ENCODE measurements around the gene CXCL16. TPM values are rescaled to one million over a fixed set of nuclear protein-coding genes. Genes with fewer than 3 reads are reported as not detected.

Gene CXCL16
- total and polyA plus RNA-seq, 4 donors: 7.5 to 18.8 (median 13.2) TPM

DNA sequence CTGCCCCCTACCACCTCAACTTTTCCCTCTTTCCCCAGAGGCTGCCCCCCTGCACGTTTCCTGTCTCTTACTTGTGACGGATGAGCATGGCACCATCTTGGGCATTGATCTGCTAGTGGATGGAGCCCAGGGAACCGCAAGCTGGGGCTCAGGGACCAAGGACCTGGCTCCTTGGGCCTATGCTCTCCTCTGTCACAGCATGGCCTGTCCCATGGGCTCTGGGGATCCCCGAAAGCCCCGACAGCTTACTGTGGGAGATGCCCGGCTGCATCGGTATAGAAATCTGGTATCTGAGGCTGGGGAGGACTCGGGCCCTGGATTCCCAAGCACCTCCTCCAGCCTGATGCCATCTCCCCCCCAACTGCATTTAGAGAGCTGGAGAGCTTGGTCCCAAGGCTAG is 1.8 kb upstream of the CXCL16 start:
- H3K4me1 ChIP-seq (ENCODE audit: control insufficient read depth, insufficient read depth, low read length): peaks cover 32% of the 10 kb centered on the region
- no peaks in the 10 kb centered on the region for H3K36me3 ChIP-seq (ENCODE audit: control insufficient read depth, insufficient read depth, low read length)
- no peak overlapping the region for H3K4me3 ChIP-seq (ENCODE audit: low read depth, low read length)
- whole genome bisulfite sequencing (ENCODE audit: insufficient coverage): 80% methylated on average over 3 of the region's 8 CpGs
- no peaks in the 10 kb centered on the region for H3K9me3 ChIP-seq (ENCODE audit: control insufficient read depth, insufficient read depth, low read length)
- DNase-seq (ENCODE audit: low read depth in 4 of 6, low spot score in 6 of 6): no peak
- peaks cover 78% of the 10 kb centered on the region for H3K27me3 ChIP-seq (ENCODE audit: control insufficient read depth, insufficient read depth, low read length)
- no peak overlapping the region for H3K27ac ChIP-seq (ENCODE audit: low read depth, low read length)

GRCh38 chr17:4740584-4740983 is 856 bp upstream of the CXCL16 start:
- Histone ChIP-seq H3K36me3 (ENCODE audit: control insufficient read depth, insufficient read depth, low read length) (no peaks in the 10 kb centered on the region), H3K4me3 (ENCODE audit: low read depth, low read length) (no peak overlapping the region), H3K27me3 (ENCODE audit: control insufficient read depth, insufficient read depth, low read length) (peaks cover 76% of the 10 kb centered on the region), H3K27ac (ENCODE audit: low read depth, low read length) (no peak overlapping the region), H3K4me1 (ENCODE audit: control insufficient read depth, insufficient read depth, low read length) (peaks cover 29% of the 10 kb centered on the region), H3K9me3 (ENCODE audit: control insufficient read depth, insufficient read depth, low read length) (no peaks in the 10 kb centered on the region)
- 82% methylated on average over 6 of the region's 8 CpGs for WGBS (ENCODE audit: insufficient coverage)
- no peak for DNase-seq (ENCODE audit: low read depth in 4 of 6, low spot score in 6 of 6)

DNA sequence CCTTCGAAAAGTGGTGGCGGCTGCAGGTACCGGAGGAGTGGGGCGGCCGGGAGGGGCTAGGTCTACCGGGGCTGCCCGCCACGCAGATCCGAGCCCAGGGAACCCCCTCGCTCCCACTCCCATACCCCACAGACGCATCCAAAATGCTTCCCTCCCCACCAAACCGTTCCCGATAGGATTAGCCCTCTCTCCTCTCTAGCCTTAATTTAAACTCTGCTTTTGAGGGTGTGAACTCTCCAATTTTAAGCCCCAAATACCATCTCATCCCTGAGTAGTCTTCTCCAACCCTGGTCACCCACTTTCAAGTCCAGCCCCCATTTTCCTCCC is 260 bp upstream of the CXCL16 start:
- 9% methylated on average over 13 of the region's 13 CpGs for WGBS (ENCODE audit: insufficient coverage)
- peaks cover 23% of the 10 kb centered on the region for H3K4me1 ChIP-seq (ENCODE audit: control insufficient read depth, insufficient read depth, low read length)
- peaks cover 2% of the 10 kb centered on the region for H3K36me3 ChIP-seq (ENCODE audit: control insufficient read depth, insufficient read depth, low read length)
- H3K4me3 ChIP-seq (ENCODE audit: low read depth, low read length): peak overlapping the region; percentile 29
- H3K27me3 ChIP-seq (ENCODE audit: control insufficient read depth, insufficient read depth, low read length): peaks cover 70% of the 10 kb centered on the region
- DNase-seq (ENCODE audit: low read depth in 4 of 6, low spot score in 6 of 6): no peak
- no peak overlapping the region for H3K27ac ChIP-seq (ENCODE audit: low read depth, low read length)
- H3K9me3 ChIP-seq (ENCODE audit: control insufficient read depth, insufficient read depth, low read length): no peaks in the 10 kb centered on the region

DNA sequence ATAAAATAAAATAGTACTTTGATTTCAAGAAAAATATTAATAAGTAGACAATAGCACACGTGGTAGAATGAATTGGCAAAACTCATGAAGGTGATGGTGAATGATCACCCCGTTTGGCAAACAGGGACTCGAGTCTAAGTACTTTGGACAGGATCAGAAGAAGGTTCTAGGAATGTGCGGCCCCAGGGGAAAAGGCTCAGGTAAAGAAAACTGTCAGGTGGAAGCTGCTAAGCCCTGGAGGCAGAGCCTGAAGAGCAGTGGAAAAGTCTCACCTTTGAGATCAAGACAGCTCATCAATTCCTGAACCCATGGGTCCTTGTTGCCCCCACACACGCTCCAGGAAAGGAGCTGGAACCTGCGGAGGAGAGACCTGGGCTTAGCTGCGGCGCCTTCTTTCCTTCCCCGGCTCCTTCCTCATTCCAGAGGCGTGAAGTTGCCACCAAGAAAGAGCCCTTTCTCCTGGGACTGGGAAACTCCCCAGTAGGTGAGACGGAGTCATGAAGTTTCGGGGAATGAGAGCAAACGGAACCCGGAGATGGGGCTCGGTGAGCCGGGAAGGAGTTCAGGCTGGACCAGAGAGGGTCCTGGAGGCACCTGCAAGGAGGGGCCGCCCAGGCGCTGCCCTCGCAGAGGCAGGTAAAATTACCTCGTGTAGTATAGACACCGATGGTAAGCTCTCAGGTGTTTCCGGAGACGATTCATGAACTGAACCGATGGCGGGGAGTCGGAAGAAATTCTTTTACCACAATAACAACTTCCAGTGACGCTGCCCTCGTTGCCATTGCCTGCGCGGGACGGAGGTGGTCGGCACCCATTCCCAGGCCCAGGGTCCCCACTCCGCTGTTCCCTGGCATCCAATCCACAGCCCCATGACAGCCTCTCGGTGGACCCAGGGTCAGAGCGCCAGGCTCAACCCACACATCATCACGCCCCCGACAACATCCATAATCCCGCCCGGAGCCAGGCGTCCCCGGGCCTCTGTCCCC is 1.3 kb downstream of the CXCL16 start:
- Histone ChIP-seq H3K36me3 (ENCODE audit: control insufficient read depth, insufficient read depth, low read length) (peaks cover 4% of the 10 kb centered on the region), H3K9me3 (ENCODE audit: control insufficient read depth, insufficient read depth, low read length) (no peaks in the 10 kb centered on the region), H3K4me3 (ENCODE audit: low read depth, low read length) (peak overlapping the region; percentile 62), H3K27ac (ENCODE audit: low read depth, low read length) (no peak overlapping the region), H3K27me3 (ENCODE audit: control insufficient read depth, insufficient read depth, low read length) (peaks cover 54% of the 10 kb centered on the region), H3K4me1 (ENCODE audit: control insufficient read depth, insufficient read depth, low read length) (peaks cover 19% of the 10 kb centered on the region)
- 8% methylated on average over 34 of the region's 41 CpGs for WGBS (ENCODE audit: insufficient coverage)
- DNase-seq (ENCODE audit: low read depth in 4 of 6, low spot score in 6 of 6): no peak

DNA sequence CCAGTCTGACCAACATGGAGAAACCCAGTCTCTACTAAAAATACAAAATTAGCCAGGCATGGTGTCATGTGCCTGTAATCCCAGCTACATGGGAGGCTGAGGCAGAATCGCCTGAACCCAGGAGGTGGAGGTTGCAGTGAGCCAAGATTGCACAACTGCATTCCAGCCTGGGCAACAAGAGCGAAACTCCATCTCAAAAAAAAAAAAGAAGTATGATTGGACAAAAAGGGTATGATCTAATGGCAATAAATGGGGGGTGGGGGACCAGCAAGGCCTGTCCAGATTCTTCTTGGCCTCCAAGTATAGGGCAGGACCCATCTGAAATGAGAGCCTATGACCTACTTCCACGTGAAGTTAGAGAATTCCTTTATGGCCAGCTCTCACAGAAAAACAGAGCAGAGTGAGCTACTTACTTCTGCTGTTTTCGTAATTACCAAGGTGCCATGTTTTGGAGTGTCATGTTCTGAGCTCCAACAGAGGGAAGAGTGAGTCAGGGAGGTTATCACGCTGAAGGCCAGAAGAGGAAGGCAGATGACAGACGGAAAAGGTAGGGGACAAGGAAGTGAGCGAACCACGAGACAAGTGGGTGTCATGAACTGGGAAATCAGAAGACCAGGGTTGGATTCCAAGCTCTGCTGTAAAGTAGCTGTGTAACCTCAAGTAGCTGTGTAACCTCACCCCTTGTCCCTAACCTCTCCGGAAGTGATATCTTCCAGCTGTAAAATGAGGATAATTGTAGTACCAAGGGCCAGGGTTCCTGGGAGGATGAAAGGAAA is 3.7 kb downstream of the CXCL16 start:
- no peaks in the 10 kb centered on the region for H3K9me3 ChIP-seq (ENCODE audit: control insufficient read depth, insufficient read depth, low read length)
- peaks cover 30% of the 10 kb centered on the region for H3K4me1 ChIP-seq (ENCODE audit: control insufficient read depth, insufficient read depth, low read length)
- no peak for DNase-seq (ENCODE audit: low read depth in 4 of 6, low spot score in 6 of 6)
- 73% methylated on average over 5 of the region's 9 CpGs for WGBS (ENCODE audit: insufficient coverage)
- no peak overlapping the region for H3K4me3 ChIP-seq (ENCODE audit: low read depth, low read length)
- H3K27me3 ChIP-seq (ENCODE audit: control insufficient read depth, insufficient read depth, low read length): peaks cover 40% of the 10 kb centered on the region
- H3K36me3 ChIP-seq (ENCODE audit: control insufficient read depth, insufficient read depth, low read length): peaks cover 10% of the 10 kb centered on the region
- H3K27ac ChIP-seq (ENCODE audit: low read depth, low read length): no peak overlapping the region

DNA sequence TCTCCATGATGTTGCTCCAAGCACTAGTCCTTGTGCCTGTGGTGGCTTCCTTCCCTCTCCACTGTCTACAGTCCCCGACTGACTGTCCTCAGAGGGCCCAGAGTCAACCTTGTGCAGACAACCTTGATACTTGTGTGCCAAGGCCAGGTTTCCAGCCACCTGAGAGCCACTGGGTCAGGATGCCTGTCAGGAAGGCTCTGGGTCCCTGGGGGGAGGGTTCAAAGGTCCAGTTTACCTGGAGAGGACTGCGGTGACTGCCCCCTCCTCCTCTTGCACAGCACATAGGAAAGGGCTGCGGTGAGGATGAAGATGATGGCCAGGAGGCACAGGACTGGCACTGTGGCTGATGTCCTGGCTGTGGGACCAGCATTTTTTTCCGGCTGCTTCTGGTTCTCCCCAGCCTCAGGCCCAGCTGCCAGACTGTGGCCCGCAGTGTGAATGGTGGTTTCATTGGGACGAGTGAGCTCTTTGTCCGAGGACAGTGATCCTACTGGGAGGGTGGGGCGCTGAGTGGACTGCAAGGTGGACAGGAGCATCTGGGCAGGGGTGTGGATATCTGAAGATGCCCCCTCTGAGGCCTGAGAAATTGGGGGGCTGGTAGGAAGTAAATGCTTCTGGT is 4.8 kb downstream of the CXCL16 start:
- no peaks in the 10 kb centered on the region for H3K9me3 ChIP-seq (ENCODE audit: control insufficient read depth, insufficient read depth, low read length)
- peaks cover 10% of the 10 kb centered on the region for H3K36me3 ChIP-seq (ENCODE audit: control insufficient read depth, insufficient read depth, low read length)
- peaks cover 38% of the 10 kb centered on the region for H3K4me1 ChIP-seq (ENCODE audit: control insufficient read depth, insufficient read depth, low read length)
- peaks cover 29% of the 10 kb centered on the region for H3K27me3 ChIP-seq (ENCODE audit: control insufficient read depth, insufficient read depth, low read length)
- no peak overlapping the region for H3K27ac ChIP-seq (ENCODE audit: low read depth, low read length)
- no peak for DNase-seq (ENCODE audit: low read depth in 4 of 6, low spot score in 6 of 6)
- WGBS (ENCODE audit: insufficient coverage): 84% methylated on average over 7 of the region's 8 CpGs
- H3K4me3 ChIP-seq (ENCODE audit: low read depth, low read length): no peak overlapping the region

DNA sequence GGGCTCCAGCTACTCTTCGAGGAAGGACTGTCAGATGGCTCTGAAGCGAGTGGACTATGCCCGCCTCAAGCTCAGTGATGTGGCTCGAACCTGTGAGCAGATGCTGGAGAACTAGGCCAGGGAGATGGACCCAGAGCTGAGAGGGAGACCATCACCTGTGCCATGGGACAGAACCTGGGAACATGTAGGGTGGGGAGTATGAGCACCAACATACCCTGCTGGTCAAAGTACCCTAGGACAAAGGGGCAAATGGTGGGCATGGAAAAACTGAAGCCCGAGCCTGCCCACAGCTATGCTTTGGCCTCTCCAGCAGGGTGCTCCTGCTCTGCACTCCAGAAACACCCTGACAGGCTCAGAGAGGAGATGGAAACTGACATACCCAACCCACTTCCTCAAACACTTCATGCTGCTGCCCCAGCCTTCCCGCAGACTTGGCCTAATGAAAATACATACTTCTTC is 6.6 kb downstream of the CXCL16 start:
- DNase-seq (ENCODE audit: low read depth in 4 of 6, low spot score in 6 of 6): no peak
- Histone ChIP-seq H3K4me1 (ENCODE audit: control insufficient read depth, insufficient read depth, low read length) (peaks cover 22% of the 10 kb centered on the region), H3K27me3 (ENCODE audit: control insufficient read depth, insufficient read depth, low read length) (peaks cover 12% of the 10 kb centered on the region), H3K36me3 (ENCODE audit: control insufficient read depth, insufficient read depth, low read length) (peaks cover 10% of the 10 kb centered on the region), H3K4me3 (ENCODE audit: low read depth, low read length) (no peak overlapping the region), H3K27ac (ENCODE audit: low read depth, low read length) (no peak overlapping the region), H3K9me3 (ENCODE audit: control insufficient read depth, insufficient read depth, low read length) (no peaks in the 10 kb centered on the region)
- 96% methylated on average over 5 of the region's 6 CpGs for WGBS (ENCODE audit: insufficient coverage)

DNA sequence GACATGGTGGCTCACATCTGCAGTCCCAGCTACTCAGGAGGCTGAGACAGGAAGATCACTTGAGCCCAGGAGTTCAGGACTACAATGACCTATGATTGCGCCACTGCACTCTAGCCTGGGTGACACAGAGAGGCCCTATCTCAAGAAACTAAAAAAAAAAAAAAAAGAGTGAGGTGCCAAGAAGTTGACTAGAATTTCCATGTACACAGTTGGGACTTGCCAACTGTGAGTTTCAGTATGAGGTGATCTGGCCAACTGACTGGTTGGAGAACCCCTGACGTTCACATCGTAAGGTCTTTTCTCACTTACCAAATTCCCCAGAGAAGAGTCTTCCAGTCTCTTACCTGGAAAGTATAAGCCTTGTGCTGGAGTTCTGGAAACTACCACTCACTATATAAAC is 11.6 kb downstream of the CXCL16 start:
- Histone ChIP-seq H3K36me3 (ENCODE audit: control insufficient read depth, insufficient read depth, low read length) (peaks cover 3% of the 10 kb centered on the region), H3K27me3 (ENCODE audit: control insufficient read depth, insufficient read depth, low read length) (no peaks in the 10 kb centered on the region), H3K4me1 (ENCODE audit: control insufficient read depth, insufficient read depth, low read length) (peaks cover 19% of the 10 kb centered on the region), H3K9me3 (ENCODE audit: control insufficient read depth, insufficient read depth, low read length) (no peaks in the 10 kb centered on the region), H3K4me3 (ENCODE audit: low read depth, low read length) (no peak overlapping the region), H3K27ac (ENCODE audit: low read depth, low read length) (no peak overlapping the region)
- 100% methylated on average over 1 of the region's 3 CpGs for WGBS (ENCODE audit: insufficient coverage)
- no peak for DNase-seq (ENCODE audit: low read depth in 4 of 6, low spot score in 6 of 6)

- H3K4me3 ChIP-seq (ENCODE audit: low read depth, low read length): no peak overlapping the region
- H3K27ac ChIP-seq (ENCODE audit: low read depth, low read length): no peak overlapping the region
- no peak for DNase-seq (ENCODE audit: low read depth in 4 of 6, low spot score in 6 of 6)
- H3K4me1 ChIP-seq (ENCODE audit: control insufficient read depth, insufficient read depth, low read length): peaks cover 8% of the 10 kb centered on the region
- peaks cover 8% of the 10 kb centered on the region for H3K36me3 ChIP-seq (ENCODE audit: control insufficient read depth, insufficient read depth, low read length)
- 87% methylated on average over 6 of the region's 9 CpGs for WGBS (ENCODE audit: insufficient coverage)
- no peaks in the 10 kb centered on the region for H3K9me3 ChIP-seq (ENCODE audit: control insufficient read depth, insufficient read depth, low read length)
- H3K27me3 ChIP-seq (ENCODE audit: control insufficient read depth, insufficient read depth, low read length): no peaks in the 10 kb centered on the region
Measured at GRCh38 chr17:4725646-4726310, 13.9 kb downstream of the CXCL16 start.
